GM23248 (cell line): ENCODE data around the gene CLCN7. TPM values are rescaled to one million over a fixed set of nuclear protein-coding genes. Genes with fewer than 3 reads are reported as not detected.

Experiments used
- DNase-seq: peaks from one replicate; pipeline ENCODE4 v3.0.0-alpha.2; 2015
- H2AFZ ChIP-seq: fragments of 200-600 bp; sonication (generic); 2 replicates; pipeline ENCODE4 v1.6.1; 2016; ENCODE audit warnings: antibody characterized with exemption
- H3F3A ChIP-seq: fragments of 200-600 bp; sonication (generic); 2 replicates; pipeline ENCODE4 v1.6.1; 2016; ENCODE audit warnings: mild to moderate bottlenecking, antibody characterized with exemption, mixed run types; ENCODE audit not compliant: insufficient read depth
- H3K27ac ChIP-seq: fragments of 200-600 bp; sonication (generic); 2 replicates; pipeline ENCODE4 v1.5.1; 2016; ENCODE audit warnings: mild to moderate bottlenecking
- H3K27me3 ChIP-seq: fragments of 200-600 bp; sonication (generic); replicated peaks from 2 replicates; pipeline ENCODE4 v1.6.1; 2016; ENCODE audit warnings: mild to moderate bottlenecking; ENCODE audit not compliant: insufficient read depth
- H3K36me3 ChIP-seq: fragments of 200-600 bp; sonication (generic); 2 replicates; pipeline ENCODE4 v1.6.1; 2016; ENCODE audit warnings: low read depth, mild to moderate bottlenecking
- H3K4me1 ChIP-seq: fragments of 200-600 bp; sonication (generic); 2 replicates; pipeline ENCODE4 v1.6.1; 2016; ENCODE audit warnings: mild to moderate bottlenecking; ENCODE audit not compliant: insufficient read depth
- H3K4me2 ChIP-seq: fragments of 200-600 bp; sonication (generic); one replicate; pipeline ENCODE4 v1.6.1; 2016; ENCODE audit warnings: mild to moderate bottlenecking; ENCODE audit not compliant: unreplicated experiment
- H3K4me3 ChIP-seq: fragments of 200-600 bp; sonication (generic); 2 replicates; pipeline ENCODE4 v1.5.1; 2016; ENCODE audit warnings: mild to moderate bottlenecking
- H3K79me2 ChIP-seq: fragments of 200-600 bp; sonication (generic); 2 replicates; pipeline ENCODE4 v1.6.1; 2016; ENCODE audit warnings: mild to moderate bottlenecking; ENCODE audit not compliant: insufficient read depth
- H3K9ac ChIP-seq: fragments of 200-600 bp; sonication (generic); 2 replicates; pipeline ENCODE4 v1.6.1; 2016; ENCODE audit warnings: mild to moderate bottlenecking
- H3K9me2 ChIP-seq: fragments of 200-600 bp; sonication (generic); 2 replicates; pipeline ENCODE4 v1.6.1; 2016; ENCODE audit warnings: mixed run types, mild to moderate bottlenecking, moderate library complexity; ENCODE audit not compliant: insufficient read depth
- H3K9me3 ChIP-seq: fragments of 200-600 bp; sonication (generic); one replicate; pipeline ENCODE4 v1.6.1; 2017; ENCODE audit warnings: low read depth
- H4K20me1 ChIP-seq: fragments of 200-600 bp; sonication (generic); 2 replicates; pipeline ENCODE4 v1.6.0; 2016; ENCODE audit not compliant: insufficient read depth
- EZH2 ChIP-seq: fragments of 200-600 bp; sonication (generic); IDR thresholded peaks from 2 replicates; pipeline ENCODE4 v1.6.1; 2018; ENCODE audit warnings: antibody characterized with exemption, mild to moderate bottlenecking; ENCODE audit not compliant: insufficient read depth, poor library complexity, severe bottlenecking
- EZH2phosphoT487 ChIP-seq: fragments of 200-600 bp; sonication (generic); IDR thresholded peaks from 2 replicates; pipeline ENCODE4 v1.6.1; 2018; ENCODE audit warnings: antibody characterized with exemption, moderate library complexity, mild to moderate bottlenecking, low read depth; ENCODE audit not compliant: insufficient read depth
- WGBS, 2 experiments: methylation state at CpG; one replicate each; pipeline ENCODE4 v1.1.6; 2015 to 2017; ENCODE audit warnings: low lambda C conversion rate in 2 of 2, low coverage in 1 of 2; ENCODE audit errors: missing lambda C conversion rate in 2 of 2; 5-methylcytosine and 5-hydroxymethylcytosine counted together
- in situ Hi-C: fragments of 300-500 bp; cut with MboI; formaldehyde crosslinking; loops from 2 replicates; pipeline ENCODE4 v1.15.0; 2020
- polyA plus RNA-seq: library from polyadenylated mRNA; unstranded; fragments of >200 nt; fragmentation: Nextera tagmentation; extraction: Ambion mirVana; gene quantifications from 2 replicates; pipeline ENCODE4 v1.2.1, GENCODE V29; 2016
- total RNA-seq: library from RNA; depleted of rRNA; stranded (reverse); fragments of >200 nt; shearing (Covaris generic); gene quantifications from 2 replicates; pipeline ENCODE4 v1.2.3, GENCODE V29; 2014

The CLCN7 gene
- total and polyA plus RNA-seq, 2 experiments from 2014 or later: 33.6 to 39.3 TPM

DNA sequence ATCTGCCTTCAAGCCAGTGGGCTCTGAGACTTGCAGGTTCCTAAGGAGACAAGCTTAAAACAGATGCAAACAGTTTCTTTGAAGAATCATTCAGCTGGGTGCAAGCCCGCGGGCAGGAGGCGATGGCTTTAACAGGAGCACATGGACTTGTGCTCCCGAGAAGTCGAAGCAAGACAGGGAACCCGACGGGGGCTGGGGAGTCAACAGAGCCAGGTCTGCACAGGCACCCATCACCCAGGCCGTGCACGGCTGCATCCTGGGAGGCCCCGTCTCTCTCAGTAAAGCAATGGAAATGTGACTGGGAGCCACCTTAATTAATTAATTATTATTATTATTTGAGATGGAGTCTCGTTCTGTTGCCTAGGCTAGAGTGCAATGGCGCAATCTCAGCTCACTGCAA, 14.2 kb upstream of the CLCN7 start:
- in situ Hi-C loops: no loop called here
- no peaks in the 10 kb centered on the region for H3K27me3 ChIP-seq
- H3K27ac ChIP-seq: no peak overlapping the region
- 92 to 93% methylated on average over 12 of the region's 12 CpGs for WGBS, 2 experiments
- no peaks in the 10 kb centered on the region for H4K20me1 ChIP-seq
- H3K4me2 ChIP-seq: no peak overlapping the region
- H2AFZ ChIP-seq: no peak overlapping the region
- peaks cover 3% of the 10 kb centered on the region; the same call in 1 of the 2 replicates for H3K4me1 ChIP-seq
- H3F3A ChIP-seq: no peaks in the 10 kb centered on the region
- H3K9me2 ChIP-seq: no peaks in the 10 kb centered on the region
- H3K79me2 ChIP-seq: no peaks in the 10 kb centered on the region
- no peak for DNase-seq
- H3K4me3 ChIP-seq: no peak overlapping the region
- TF ChIP-seq EZH2: no peak
- TF ChIP-seq EZH2phosphoT487: no peak
- no peaks in the 10 kb centered on the region for H3K36me3 ChIP-seq
- H3K9ac ChIP-seq: no peak overlapping the region
- no peaks in the 10 kb centered on the region for H3K9me3 ChIP-seq

GRCh38 chr16:1488619-1489018, 13.8 kb upstream of the CLCN7 start, which contains the start of gene PTX4:
TSS of gene PTX4 (minus strand) at chr16:1488944. CDS start at chr16:1488909, 35 bp downstream.
- Histone ChIP-seq H3K9me3 (no peaks in the 10 kb centered on the region), H3K79me2 (no peaks in the 10 kb centered on the region), H3K36me3 (no peaks in the 10 kb centered on the region), H4K20me1 (no peaks in the 10 kb centered on the region), H3K4me2 (no peak within 1 kb of the TSS), H3K4me3 (no peak within 1 kb of the TSS), H3K9ac (no peak within 1 kb of the TSS), H3K9me2 (no peaks in the 10 kb centered on the region), H3K4me1 (peaks cover 3% of the 10 kb centered on the region; the same call in 1 of the 2 replicates), H2AFZ (no peak within 1 kb of the TSS), H3K27ac (no peak within 1 kb of the TSS), H3K27me3 (no peaks in the 10 kb centered on the region), H3F3A (no peaks in the 10 kb centered on the region)
- in situ Hi-C loops: no loop called here
- no peak for DNase-seq
- WGBS, 2 experiments: 69 to 74% methylated on average over 19 of the region's 19 CpGs
- no peak for TF ChIP-seq EZH2

GRCh38 chr16:1488054-1488601, 13.3 kb upstream of the CLCN7 start:
- Histone ChIP-seq H3K9me3 (no peaks in the 10 kb centered on the region), H3K9me2 (no peaks in the 10 kb centered on the region), H3K4me1 (peaks cover 3% of the 10 kb centered on the region; the same call in 1 of the 2 replicates), H2AFZ (no peak overlapping the region), H3F3A (no peaks in the 10 kb centered on the region), H3K79me2 (no peaks in the 10 kb centered on the region), H3K9ac (no peak overlapping the region), H3K27ac (no peak overlapping the region), H3K4me2 (no peak overlapping the region), H4K20me1 (no peaks in the 10 kb centered on the region), H3K27me3 (no peaks in the 10 kb centered on the region), H3K4me3 (no peak overlapping the region), H3K36me3 (no peaks in the 10 kb centered on the region)
- DNase-seq: no peak
- in situ Hi-C loops: no loop called here
- 86 to 88% methylated on average over 19 to 24 of the region's 24 CpGs for WGBS, 2 experiments
- TF ChIP-seq EZH2phosphoT487 (no peak), EZH2 (no peak)

DNA sequence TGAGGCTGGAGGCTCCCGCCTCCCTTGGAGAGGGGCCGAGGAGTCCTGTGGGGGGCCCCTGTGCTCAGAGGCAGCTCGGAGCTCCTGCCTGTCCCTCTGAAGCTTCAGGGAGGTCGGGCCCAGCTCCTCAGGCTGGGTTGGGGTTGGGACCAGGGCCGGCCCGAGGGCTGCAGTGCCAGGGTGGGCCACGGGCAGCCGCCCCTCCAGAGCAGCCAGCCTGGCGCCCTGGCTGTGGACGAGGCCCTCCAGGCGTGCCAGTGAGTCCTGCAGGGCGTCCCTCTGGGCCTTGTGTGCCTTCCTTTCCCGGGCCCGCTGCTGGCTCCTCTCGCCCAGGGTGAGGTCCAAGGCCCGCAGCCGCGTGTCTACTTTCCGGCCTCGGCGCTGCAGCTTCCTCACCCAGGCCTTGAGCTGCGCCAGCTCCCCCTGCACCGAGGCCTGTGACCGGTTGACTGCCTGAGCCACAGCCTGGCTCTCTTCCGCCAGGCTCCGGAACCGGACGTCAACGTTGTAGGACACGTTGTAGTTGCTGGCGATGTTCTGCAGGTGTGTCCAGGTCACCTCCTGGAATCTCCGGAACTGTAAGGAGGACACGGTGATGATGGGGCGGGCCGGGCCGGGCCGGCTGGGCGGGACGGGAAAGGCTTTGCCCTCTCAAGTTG, 12.7 kb upstream of the CLCN7 start:
- no peak overlapping the region for H3K4me3 ChIP-seq
- H4K20me1 ChIP-seq: no peaks in the 10 kb centered on the region
- H3K27ac ChIP-seq: no peak overlapping the region
- in situ Hi-C loops: no loop called here
- no peak for DNase-seq
- no peaks in the 10 kb centered on the region for H3K9me3 ChIP-seq
- TF ChIP-seq EZH2 (no peak), EZH2phosphoT487 (no peak)
- H3K4me1 ChIP-seq: 0 out of 2 replicates have a peak, but pooled peaks cover under 1% of the 10 kb centered on the region
- H3F3A ChIP-seq: no peaks in the 10 kb centered on the region
- H3K79me2 ChIP-seq: no peaks in the 10 kb centered on the region
- H3K4me2 ChIP-seq: no peak overlapping the region
- no peak overlapping the region for H2AFZ ChIP-seq
- H3K36me3 ChIP-seq: no peaks in the 10 kb centered on the region
- 83 to 88% methylated on average over 27 to 36 of the region's 39 CpGs for WGBS, 2 experiments
- H3K27me3 ChIP-seq: no peaks in the 10 kb centered on the region
- no peaks in the 10 kb centered on the region for H3K9me2 ChIP-seq
- no peak overlapping the region for H3K9ac ChIP-seq
